ENCODE data around the gene FAM89A. TPM values are rescaled to one million over a fixed set of nuclear protein-coding genes. Genes with fewer than 3 reads are reported as not detected.

Gene FAM89A
- total RNA-seq, 1 experiment from 2014 or later, result 1.5 TPM

GRCh38 chr1:231057410-231057809, 17.4 kb upstream of the FAM89A start:
- TF ChIP-seq, protein P1, sequence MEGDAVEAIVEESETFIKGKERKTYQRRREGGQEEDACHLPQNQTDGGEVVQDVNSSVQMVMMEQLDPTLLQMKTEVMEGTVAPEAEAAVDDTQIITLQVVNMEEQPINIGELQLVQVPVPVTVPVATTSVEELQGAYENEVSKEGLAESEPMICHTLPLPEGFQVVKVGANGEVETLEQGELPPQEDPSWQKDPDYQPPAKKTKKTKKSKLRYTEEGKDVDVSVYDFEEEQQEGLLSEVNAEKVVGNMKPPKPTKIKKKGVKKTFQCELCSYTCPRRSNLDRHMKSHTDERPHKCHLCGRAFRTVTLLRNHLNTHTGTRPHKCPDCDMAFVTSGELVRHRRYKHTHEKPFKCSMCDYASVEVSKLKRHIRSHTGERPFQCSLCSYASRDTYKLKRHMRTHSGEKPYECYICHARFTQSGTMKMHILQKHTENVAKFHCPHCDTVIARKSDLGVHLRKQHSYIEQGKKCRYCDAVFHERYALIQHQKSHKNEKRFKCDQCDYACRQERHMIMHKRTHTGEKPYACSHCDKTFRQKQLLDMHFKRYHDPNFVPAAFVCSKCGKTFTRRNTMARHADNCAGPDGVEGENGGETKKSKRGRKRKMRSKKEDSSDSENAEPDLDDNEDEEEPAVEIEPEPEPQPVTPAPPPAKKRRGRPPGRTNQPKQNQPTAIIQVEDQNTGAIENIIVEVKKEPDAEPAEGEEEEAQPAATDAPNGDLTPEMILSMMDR (conservative IDR thresholded peaks at IDR 0.05), result no peak
- H3K27me3 ChIP-seq (ENCODE audit: insufficient read depth, low read length), result no peaks in the 10 kb centered on the region; the same call in 1 of the 2 replicates
- WGBS (ENCODE audit: extremely low coverage, insufficient read length, low lambda C conversion rate), result no CpG with 5 or more reads among the region's 3 CpGs
- H4K91ac ChIP-seq (ENCODE audit: insufficient read length, low read depth, low read length), result no peak overlapping the region
- H3K9me3 ChIP-seq (ENCODE audit: control insufficient read depth, low read depth, low read length), result no peaks in the 10 kb centered on the region
- no peaks in the 10 kb centered on the region for H3K9me3 Mint-ChIP-seq
- no peak overlapping the region for H2BK120ac ChIP-seq (ENCODE audit: low read depth, low read length, poor library complexity, severe bottlenecking)
- H3K56ac ChIP-seq (ENCODE audit: insufficient read length, low read depth, low read length), result no peak overlapping the region
- no peak for DNase-seq
- H3K23ac ChIP-seq (ENCODE audit: insufficient read length, low read depth, low read length), result no peak overlapping the region
- H3K4me2 ChIP-seq (ENCODE audit: insufficient read depth, insufficient read length, low read length), result no peak overlapping the region
- no peak overlapping the region for H3K9ac ChIP-seq (ENCODE audit: extremely low read depth, insufficient read length, low read length)
- H3T11ph ChIP-seq (ENCODE audit: low read length), result no peak overlapping the region
- no peak overlapping the region for H3K27ac Mint-ChIP-seq
- H3K79me1 ChIP-seq (ENCODE audit: insufficient read depth, low read depth, low read length, poor library complexity, severe bottlenecking), result no peaks in the 10 kb centered on the region
- no peaks in the 10 kb centered on the region for H3K4me1 ChIP-seq (ENCODE audit: insufficient read depth, low read length)
- H3K14ac ChIP-seq (ENCODE audit: insufficient read depth, low read length), result no peak overlapping the region; the same call in 1 of the 2 replicates
- no peak overlapping the region for H2BK15ac ChIP-seq (ENCODE audit: low read depth, low read length)
- H3K4me3 Mint-ChIP-seq, result no peak overlapping the region
- H2BK20ac ChIP-seq (ENCODE audit: low read depth, low read length, poor library complexity, severe bottlenecking), result no peak overlapping the region
- no peaks in the 10 kb centered on the region for H3K4me1 Mint-ChIP-seq
- H4K8ac ChIP-seq (replicated peaks; ENCODE audit: insufficient read length, low read depth, low read length), result no peak overlapping the region
- H3K36me3 Mint-ChIP-seq (ENCODE audit: insufficient read depth in 1 of 3, low read depth in 3 of 3), result no peaks in the 10 kb centered on the region
- no peak overlapping the region for H2BK5ac ChIP-seq (ENCODE audit: insufficient read length, low read length)
- no peak overlapping the region for H2AFZ ChIP-seq (ENCODE audit: low read length)
- H3K27me3 Mint-ChIP-seq (ENCODE audit: low read depth), result peaks cover 93% of the 10 kb centered on the region
- no peaks in the 10 kb centered on the region for H3K79me2 ChIP-seq (ENCODE audit: insufficient read depth, low read length)
- no peak overlapping the region for H2BK12ac ChIP-seq (ENCODE audit: insufficient read length, low read depth, low read length)
- no peaks in the 10 kb centered on the region for H3K23me2 ChIP-seq (ENCODE audit: insufficient read length, low read depth, low read length, poor library complexity, severe bottlenecking)
- no peak overlapping the region for H3K4ac ChIP-seq (ENCODE audit: low read depth, low read length)
- no peak overlapping the region for H3K18ac ChIP-seq (ENCODE audit: insufficient read length, low read depth, low read length)
- H3K27ac ChIP-seq (ENCODE audit: insufficient read length, low read depth, low read length), result no peak overlapping the region
- H4K20me1 ChIP-seq (ENCODE audit: control insufficient read depth, insufficient read depth, insufficient read length), result no peaks in the 10 kb centered on the region
- no peak overlapping the region for H2AK5ac ChIP-seq (ENCODE audit: insufficient read length, low read length)
- no peak overlapping the region for H4K5ac ChIP-seq (ENCODE audit: insufficient read length, low read depth, low read length)
